Effector CD8-positive, alpha-beta T cell (primary cell): ENCODE data around the gene SAMD5.
"Not testable (repeated sequence)": the region's sequence is repeated elsewhere in the genome, so short reads cannot be mapped to it uniquely, and the experiment has no call there.

ENCODE experiments used
- DNase-seq: peaks from one replicate; lab custom pipeline; 2025; lab: John Stamatoyannopoulos, UW

SAMD5 gene

GRCh38 chr6:147528511-147529145 is 20.1 kb downstream of the SAMD5 start:
- no peak for DNase-seq

DNA sequence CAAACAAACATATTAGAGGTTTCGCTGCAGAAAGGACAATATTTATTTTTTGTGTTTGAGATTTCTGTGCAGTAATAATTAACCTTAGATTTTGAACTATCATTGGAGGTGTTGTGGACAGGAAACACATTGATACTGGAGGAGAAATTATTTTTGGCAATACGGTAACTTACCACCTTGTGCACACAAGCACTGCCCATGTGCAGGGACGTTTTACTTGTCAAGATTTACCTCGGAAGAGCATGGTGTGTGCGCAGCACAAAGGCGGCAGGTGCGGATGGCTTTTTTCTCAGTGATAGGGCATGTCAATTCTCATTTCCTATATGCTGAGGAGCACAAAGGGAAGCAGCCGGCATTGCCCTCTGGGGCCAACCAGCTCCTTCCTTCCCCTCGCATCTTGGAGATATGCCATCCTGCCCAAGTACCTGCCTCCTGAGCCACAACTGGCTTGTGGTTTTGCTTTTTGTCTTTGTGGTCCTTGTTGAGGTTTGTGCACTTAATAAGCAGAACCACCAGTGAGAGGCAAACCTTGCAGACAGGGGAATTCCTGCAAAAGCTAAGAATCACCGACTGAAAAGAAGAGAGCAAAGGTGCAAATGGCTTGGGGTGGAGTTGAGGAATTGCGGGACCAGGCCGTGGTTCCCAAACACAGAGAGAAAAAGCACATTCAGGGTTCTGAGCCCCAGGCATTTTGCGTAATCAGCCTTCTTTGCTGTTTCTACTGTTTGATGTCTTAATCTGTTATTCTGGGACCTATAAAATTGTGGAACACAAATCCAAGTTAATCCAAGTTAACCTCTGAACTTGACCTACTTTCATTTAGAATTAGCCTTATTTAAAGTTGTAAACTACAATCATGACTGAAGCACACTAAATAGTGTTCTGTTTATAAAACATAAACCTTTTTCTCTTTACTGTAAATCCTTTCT is 21.9 kb downstream of the SAMD5 start:
- no peak for DNase-seq

GRCh38 chr6:147531321-147531720 is 22.8 kb downstream of the SAMD5 start:
- no peak for DNase-seq

DNA sequence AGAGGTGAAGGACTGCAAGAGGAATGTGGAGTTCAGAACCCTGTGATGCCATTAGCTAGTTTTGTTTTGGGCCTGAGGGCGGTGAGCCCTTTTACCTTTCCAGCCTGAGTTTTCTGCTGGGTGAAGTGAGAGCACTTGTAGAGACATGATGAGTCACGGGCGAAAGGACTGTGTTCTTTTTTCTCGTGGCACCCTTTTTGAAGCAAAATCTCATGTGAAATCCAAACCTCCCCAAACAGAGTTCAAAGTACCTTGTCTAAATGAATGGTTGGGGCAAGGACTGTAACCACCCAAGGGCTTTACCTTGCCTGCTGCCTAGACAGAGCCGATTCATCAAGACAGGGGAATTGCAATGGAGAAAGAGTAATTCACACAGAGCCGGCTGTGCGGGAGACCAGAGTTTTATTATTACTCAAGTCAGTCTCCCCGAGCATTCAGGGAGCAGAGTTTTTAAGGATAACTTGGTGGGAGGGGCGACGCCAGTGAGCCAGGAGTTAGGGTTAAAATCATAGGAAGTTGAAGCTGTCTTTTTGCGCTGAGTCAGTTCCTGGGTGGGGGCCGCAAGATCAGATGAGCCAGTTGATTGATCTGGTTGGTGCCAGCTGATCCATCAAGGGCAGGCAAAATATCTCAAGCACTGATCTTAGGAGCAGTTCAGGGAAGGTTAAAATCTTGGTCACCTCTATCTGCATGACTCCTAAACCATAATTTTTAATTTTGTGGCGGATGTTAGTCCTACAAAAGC is 25.8 kb downstream of the SAMD5 start:
- no peak for DNase-seq

DNA sequence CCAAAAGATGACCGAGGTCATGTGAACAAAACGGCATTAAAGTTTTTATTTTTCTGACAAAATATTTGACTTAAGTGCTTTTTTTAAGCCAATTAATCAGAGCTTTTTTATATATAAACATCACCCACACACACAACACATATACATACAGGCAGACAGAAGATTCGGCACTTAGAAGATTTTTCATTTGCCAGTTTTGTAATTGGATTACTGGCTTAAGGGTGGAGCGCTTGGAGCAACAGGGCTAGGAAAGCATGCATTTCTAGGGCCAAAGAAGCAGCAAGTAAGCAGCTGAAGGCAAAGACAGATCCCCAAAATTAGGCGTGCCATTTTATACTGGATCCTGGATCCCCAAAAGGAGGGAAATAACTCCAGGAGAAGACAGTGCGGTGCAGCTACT is 30.3 kb downstream of the SAMD5 start:
- DNase-seq: no peak

DNA sequence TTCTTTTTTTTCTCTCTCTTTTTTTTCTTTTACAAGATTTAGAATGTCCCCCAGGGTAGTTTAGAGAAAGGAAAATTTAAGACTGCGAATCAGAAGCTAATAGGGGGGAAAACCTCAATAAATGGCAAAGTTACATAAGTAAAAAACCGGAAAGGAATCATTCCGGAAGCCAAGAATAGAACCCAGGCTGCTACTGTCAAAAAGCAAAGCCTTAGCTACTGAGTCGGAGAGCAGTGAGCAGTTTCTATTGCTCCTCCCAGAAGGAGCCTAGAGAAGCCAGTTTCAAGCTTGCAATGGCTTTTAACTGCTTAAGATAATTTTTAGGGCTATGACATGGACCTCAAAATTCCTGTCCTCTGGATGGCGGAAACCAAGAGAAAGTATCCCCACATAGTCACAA is 31.6 kb downstream of the SAMD5 start:
- no peak for DNase-seq

DNA sequence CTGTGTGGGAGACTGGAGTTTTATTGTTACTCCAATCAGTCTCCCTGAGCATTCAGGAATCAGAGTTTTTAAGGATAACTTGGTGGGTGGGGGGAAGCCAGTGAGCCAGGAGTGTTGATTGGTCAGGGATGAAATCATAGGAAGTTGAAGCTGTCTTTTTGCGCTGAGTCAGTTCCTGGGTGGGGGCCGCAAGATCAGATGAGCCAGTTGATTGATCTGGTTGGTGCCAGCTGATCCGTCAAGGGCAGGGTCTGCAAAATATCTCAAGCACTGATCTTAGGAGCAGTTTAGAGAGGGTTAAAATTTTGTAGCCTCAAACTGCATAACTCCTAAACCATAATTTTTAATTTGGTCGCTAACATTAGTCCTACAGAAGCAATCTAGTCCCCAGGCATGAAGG is 33.9 kb downstream of the SAMD5 start:
- DNase-seq: not testable (repeated sequence)

GRCh38 chr6:147544420-147544819 is 35.9 kb downstream of the SAMD5 start:
- DNase-seq: no peak

GRCh38 chr6:147546501-147547368 is 38.2 kb downstream of the SAMD5 start:
- DNase-seq: no peak

GRCh38 chr6:147547369-147547902 is 38.9 kb downstream of the SAMD5 start:
- DNase-seq: no peak

- DNase-seq: no peak
These were observed 40.5 kb downstream of the SAMD5 start for GRCh38 chr6:147548921-147549475.

GRCh38 chr6:147549531-147549930 is 41.0 kb downstream of the SAMD5 start:
- no peak for DNase-seq

GRCh38 chr6:147551976-147552375 is 43.5 kb downstream of the SAMD5 start:
- no peak for DNase-seq

GRCh38 chr6:147553099-147553498 is 44.6 kb downstream of the SAMD5 start:
- no peak for DNase-seq

- DNase-seq: no peak
These were observed 45.8 kb downstream of the SAMD5 start for GRCh38 chr6:147554281-147554680.

DNA sequence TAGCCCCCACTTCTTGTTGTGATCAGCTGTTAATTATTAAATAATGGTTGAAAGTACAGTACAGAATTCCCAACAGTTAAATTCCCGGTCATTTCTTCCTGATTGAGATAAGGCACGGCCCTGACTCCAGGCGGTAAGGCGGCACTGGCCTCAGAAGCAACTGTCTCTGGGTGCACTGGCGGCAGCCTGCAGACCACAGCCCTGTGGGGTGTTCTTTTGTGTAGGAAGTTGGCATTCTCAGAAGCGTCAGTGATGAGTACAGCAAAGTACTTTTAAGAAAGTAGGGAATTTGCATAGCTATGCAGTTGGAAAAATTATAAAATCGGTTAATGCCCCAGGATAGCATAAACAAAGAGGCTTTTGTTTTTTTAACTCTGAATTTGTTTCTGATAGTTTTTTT is 50.5 kb downstream of the SAMD5 start:
- no peak for DNase-seq

DNA sequence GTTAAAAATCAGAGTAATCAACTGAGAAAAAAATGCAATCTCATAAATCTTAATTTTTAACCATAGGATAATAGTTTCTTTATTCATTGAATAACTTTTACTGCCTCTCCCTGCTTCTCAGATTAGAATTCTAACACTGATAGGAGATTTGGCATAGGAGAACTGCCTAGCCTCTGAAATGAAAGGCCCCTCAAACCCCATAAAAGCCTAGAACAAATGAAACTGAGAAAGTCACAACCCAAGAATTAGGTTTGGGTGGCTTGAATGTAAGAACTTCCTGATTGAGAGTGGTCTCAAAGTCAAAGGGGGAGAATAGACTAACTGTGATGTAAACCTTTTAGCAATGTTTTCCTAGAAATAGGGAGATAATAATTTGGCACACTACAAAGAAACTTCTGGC is 52.2 kb downstream of the SAMD5 start:
- no peak for DNase-seq

DNA sequence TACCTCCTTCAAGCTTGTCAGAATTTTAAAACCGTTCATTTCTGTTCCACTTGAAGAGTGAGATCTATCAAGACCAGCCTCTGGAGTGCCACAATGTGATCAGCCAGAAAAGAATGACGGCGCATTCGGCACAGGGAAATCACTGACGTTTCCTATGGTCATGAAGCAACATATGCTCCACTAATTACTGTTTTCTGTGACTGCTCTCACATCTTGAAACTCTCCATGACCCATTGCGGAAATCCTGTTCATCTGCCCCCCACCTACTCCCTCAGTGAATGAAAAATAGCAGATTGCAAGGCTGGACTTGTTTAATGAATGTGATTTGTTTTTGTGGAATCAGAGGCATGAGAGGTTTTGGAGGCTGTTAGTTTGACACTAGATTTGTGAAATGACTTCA is 53.2 kb downstream of the SAMD5 start:
- DNase-seq: no peak

- no peak for DNase-seq
These were observed 55.0 kb downstream of the SAMD5 start for GRCh38 chr6:147563472-147563871.

DNA sequence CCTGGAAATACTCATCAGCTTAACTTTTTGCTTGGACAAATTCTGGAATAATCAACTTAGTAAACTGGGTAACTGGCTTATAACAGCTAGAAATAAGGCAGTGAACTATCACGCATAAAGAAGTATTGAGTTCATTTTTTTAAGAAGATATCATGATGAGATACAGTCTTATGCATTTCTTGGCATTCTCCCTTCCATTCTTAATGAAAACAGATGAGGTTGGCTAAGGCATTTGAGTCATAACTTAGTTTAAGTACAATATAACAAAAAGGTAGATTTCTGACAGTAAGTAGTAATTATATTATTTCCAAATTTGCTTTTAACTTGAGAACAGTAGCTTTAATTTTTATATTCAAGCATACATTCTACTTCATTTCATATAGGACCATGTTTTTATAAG is 56.1 kb downstream of the SAMD5 start:
- no peak for DNase-seq

GRCh38 chr6:147566244-147566898 is 57.9 kb downstream of the SAMD5 start:
- DNase-seq: no peak
